HG02763 (cell line): ENCODE results near the gene SLC16A8.

Experiments
- ATAC-seq: cut with Tn5 transposase; IDR thresholded peaks from one replicate; pipeline ENCODE4 v1.9.1; 2021; ENCODE audit warnings: mild to moderate bottlenecking, moderate library complexity; ENCODE audit not compliant: unreplicated experiment

The SLC16A8 gene

DNA sequence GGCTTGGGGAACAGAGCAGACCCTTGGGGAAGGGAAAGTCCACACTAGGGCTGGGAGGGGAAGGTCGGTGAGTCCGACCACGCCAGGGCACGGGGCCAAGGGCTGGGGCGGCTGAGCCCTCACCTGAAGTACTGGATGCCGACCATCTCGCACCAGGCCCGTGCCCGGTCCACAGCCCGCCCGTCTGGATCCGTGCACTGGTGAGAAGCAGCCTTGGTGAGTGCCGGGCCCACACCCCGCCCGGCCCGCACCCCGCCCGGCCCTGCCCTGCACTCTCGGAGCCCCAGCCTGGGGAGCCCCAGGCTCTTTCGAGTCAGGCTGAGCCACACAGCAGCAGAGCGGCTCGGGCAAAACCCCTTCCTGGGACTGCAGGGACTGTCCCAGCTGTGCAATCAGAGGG is 28.4 kb upstream of the SLC16A8 start:
- ATAC-seq, result no peak

DNA sequence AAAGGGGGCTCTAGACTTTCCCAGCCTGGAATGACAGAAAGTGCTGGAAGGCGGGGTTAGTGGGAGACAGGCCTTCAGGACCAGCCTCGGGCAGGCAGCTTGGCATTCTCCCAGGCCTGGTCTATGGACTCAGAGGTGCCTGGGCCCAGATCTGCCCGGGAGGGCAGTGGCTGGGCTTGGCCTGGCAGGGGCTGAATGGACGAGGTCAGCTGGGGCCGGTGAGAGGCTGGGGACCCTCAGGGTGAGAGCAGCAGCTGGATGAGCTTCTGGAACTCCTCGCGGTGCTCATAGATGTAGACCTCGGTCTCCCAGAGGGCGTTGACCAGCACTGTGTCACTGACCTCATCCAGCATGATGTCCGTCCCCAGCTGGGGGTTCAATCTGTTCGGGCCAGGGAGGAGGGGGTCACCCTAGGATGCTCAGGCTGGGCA is 28.0 kb upstream of the SLC16A8 start:
- ATAC-seq, result no peak

GRCh38 chr22:38110863-38111852 is 27.2 kb upstream of the SLC16A8 start:
- no peak for ATAC-seq

- no peak for ATAC-seq
Measured at GRCh38 chr22:38110008-38110862, 26.3 kb upstream of the SLC16A8 start, which contains the start of gene BAIAP2L2. TSS of gene BAIAP2L2 (minus strand) at chr22:38110684. CDS start at chr22:38110525, 159 bp downstream.

DNA sequence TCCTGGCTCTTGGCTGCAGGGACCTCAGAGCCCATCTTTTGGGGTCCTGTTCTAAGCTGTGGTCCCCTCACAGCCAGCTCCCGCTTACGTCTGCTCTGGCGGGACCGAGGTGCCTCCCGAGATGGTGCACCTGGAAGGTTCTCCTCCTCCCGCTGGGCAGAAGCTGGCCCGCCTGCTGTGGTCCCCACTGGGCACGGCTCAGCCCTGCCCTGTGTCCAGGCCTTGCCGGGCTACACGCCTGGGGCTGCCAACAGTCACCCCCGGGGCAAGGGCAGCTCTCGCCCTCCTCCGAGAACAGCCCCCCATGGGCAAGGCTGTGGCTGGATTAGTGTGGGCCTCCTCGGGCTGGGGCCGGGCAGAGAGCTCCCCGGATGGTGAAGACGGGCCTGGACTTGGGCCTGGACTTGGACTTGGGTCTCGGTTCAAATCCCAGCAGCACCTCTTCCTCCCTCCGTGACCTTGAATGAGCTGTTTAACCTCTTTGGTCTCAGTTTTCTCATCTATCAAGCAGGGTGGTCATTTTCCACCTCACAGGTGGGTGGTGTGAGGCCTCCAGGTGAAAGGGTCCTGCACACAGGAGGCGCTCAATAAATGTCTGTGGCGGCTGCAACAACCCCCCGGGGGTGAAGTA is 25.5 kb upstream of the SLC16A8 start:
- ATAC-seq, result no peak

- no peak for ATAC-seq
Measured at GRCh38 chr22:38108561-38109319, 24.8 kb upstream of the SLC16A8 start.

- no peak for ATAC-seq
Measured at GRCh38 chr22:38107692-38108515, 23.9 kb upstream of the SLC16A8 start.

DNA sequence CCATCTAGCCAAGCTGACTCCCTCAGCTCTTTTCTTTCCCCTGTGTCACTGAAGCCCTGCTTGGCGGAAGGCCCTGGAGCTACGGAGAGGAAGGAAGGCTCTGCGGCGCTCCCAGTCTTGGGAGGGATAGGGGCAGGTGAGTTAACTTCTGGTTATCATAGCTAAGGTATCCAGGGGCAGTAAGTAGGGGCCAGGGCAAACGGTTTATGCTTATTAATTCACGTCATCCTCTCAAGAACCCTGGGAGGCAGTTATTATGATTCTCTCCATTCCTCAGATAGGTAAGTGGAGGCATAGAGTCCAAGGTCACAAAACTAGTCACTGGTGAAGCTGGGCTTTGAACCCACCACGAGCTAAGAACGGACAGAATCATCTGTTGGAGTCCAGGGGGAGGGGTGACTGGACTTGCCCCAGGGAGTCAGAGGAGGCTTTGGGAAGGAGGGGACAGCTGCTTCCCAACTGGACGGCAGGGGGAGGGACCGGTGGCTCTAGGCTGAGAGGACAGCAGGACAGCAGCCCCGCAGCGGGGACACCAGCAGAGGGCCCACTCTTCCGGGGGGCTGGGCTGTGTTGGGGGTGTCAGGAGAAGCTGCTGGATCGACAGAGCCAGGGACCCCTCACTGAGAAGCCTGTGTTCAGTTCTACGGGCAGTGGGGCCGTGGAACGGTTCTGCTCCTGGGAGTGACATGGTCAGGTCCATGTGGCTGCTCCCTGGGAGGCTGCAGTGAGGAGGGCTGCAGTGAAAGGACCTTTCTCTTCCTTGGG is 23.0 kb upstream of the SLC16A8 start:
- ATAC-seq, result no peak

DNA sequence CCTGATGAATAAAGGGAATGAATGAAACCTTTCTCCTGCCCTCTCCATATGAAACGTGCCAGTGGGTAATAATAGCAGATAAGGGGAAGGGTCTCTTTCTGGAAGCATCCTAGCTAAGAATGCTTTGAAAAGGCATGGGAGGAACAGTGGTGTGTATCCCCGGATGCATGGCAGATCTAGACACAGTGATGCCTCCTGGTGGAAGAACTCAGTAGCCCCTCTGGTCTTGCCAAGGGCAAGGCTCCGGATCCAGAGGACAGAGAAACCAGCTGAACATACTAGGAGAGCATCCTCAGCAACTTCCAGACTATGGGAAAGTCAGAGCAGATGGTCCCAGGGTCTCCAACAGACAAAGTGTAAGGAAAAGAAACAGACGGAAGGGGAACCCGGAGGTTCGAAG is 20.1 kb upstream of the SLC16A8 start:
- ATAC-seq, result no peak

GRCh38 chr22:38103641-38104040 is 19.7 kb upstream of the SLC16A8 start:
- ATAC-seq, result no peak

DNA sequence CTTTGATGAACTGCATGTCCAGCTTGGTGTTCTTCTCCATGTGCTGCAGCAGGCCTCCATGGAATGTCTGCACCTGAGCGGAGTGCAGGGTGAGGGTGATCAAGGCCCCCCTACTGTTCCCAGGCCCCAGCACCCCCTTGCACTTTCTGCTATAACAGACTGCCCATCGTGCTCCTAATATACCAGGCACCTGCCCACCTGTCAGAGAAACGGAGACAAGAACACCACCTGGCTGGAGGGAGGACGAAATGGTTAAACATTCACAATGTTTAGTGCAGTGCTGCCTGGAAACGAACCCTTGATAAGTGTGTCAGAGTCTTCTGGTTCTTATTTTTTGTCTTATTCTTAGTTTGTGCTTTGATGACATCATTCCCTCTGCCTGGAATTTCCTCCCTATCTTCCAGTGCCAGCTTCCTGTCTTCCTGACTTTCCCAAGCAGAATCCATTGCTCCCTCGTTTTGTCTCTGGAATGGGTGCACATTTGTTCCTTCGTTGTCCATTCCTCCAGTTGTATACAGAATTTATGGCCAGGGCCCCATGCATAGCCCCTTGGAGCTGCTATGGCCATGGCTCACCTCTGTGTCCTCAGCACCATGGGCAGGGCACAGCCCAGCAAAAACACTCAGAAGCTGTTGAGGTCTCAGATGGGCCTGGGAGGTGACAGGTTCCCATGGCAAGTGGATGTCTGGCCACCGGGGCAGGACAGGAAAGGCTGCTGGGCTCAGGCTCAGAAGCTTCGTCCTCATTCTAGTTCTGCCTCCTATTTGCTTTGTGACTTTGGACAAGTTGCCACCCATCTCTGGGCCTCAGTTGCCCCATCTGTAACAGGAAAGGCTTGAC is 14.6 kb upstream of the SLC16A8 start:
- ATAC-seq, result no peak

- ATAC-seq, result no peak
Measured at GRCh38 chr22:38097557-38098409, 13.8 kb upstream of the SLC16A8 start.

- ATAC-seq, result no peak
Measured at GRCh38 chr22:38097058-38097457, 13.1 kb upstream of the SLC16A8 start.

- no peak for ATAC-seq
Measured at GRCh38 chr22:38089474-38089851, 5.5 kb upstream of the SLC16A8 start.

- ATAC-seq, result no peak
Measured at GRCh38 chr22:38088629-38089473, 4.9 kb upstream of the SLC16A8 start.

- ATAC-seq, result no peak
Measured at GRCh38 chr22:38087855-38088254, 3.9 kb upstream of the SLC16A8 start.
